COR-L47 (cell line): Measurements from ENCODE around the gene NDUFA13.
A peak's percentile ranks its signal among the peaks of the same experiment; 100 is the strongest.

ENCODE experiments used
- DNase-seq: peaks from one replicate; lab custom pipeline; 2025; lab: John Stamatoyannopoulos, UW

Gene NDUFA13

DNA sequence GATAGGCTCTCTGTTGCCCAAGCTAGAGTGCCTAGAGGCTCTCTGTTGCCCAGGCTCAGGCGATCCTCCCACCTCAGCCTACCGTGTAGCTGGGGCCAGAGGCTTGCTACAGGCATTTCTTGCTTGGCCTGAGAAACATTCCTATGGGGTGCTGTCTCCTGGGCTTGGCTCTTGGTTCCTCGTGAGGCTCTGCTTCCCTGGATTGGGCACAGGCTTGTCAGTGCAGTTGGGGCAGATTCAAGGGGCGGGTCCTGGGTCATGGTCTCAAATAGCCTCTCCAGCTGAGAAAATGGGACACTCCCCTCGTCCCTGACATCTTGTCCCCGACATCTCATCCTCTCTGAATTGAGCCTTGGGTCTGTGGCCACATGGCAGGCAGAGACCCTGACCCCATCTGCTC is 5.6 kb upstream of the NDUFA13 start:
- no peak for DNase-seq

DNA sequence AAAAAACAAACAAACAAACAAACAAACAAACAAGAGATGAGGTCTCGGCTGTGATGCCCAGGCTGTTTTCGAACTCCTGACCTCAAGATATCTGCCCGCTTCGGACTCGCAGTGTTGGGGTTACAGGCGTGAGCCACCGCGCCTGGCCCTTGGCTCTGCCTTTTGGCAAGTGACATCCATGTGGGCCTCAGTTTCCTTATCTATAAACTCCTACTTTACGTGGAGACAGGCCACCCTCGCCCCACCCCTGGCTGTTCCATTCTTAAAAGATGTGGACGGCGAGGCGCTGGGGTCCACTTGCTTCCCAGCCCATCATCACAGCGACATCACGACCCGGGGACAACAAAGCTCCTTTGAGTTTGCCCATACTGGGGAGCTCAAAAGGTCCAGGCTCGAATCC is 2.3 kb upstream of the NDUFA13 start:
- DNase-seq: no peak

DNA sequence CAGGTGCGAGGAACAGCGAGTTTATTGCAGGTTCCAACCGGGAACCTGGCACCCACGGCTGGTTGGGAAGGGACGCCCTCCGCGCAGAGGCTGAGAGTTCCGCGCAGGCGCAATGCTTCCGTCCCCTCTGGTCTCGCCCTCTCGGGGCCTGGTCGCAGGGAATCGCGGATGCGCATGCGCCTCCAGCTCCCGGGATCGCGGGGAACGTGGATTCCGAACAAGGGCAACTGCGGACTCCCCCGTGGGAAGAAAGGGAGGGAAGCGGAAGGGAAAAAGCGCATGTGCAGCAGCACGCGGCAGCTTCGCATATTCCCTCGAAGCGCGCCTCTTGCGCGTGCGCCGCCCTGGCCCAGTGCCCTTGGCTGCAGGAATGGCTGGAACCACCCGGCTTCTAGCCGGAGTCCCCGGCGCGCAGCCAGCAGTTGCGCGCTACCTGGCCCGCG is 1.8 kb upstream of the NDUFA13 start:
- no peak for DNase-seq

DNA sequence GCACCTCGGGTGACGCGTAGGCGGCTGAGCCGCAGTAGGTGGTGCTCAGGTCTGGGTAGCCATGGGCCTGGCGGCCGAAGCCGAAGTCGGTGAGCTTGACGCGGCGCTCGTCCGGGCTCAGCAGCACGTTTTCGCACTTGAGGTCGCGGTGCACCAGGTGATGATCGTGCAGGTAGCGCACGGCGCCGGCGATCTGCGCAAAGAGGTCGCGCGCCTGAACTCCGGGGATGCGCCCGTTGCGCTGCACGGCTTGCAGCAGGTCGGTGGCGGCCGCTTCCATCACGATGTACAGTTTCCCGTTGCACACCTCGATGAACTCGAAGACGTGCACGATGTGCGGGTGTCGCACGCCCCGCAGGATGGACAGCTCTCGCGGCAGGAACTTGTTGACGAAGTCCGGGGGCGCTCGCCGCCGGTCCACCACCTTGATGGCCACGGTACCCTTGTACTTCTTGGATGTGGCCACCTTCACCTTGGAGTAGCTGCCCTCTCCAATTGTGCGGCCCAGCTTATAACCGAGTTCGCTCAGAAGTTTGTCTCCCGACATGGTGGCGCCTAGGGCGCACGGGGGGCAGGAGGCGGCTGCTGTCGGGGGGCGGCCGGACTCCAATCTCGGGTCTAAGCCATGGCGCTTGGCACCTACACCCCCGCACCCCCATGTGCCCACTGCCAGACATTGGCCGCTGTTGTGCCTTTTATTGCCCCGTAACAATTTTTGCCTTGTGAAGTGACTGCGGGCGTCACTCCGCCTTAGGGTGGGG is 964 bp upstream of the NDUFA13 start, which contains the start of gene TSSK6:
TSS of gene TSSK6 (minus strand) at position 668 of the 761 bp plus-strand sequence. CDS start at position 547, 121 bp downstream.
- no peak for DNase-seq

DNA sequence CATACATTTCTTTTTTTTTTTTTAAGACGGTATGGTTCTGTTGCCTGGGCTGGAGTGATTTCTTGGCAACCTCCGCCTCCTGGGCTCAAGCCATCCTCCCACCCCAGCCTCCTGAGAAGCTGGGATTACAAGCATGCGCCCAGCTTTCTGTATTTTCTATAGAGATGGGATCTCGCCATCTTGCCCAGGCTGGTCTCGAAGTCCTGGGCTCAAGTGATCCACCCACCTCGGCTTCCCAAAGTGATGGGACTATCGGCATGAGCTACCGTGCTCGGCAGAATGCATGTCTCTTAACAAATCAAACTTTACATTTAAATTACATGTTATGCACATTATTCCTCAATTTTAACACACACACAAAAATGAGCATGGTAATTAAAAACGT is 1.2 kb downstream of the NDUFA13 start:
- DNase-seq: no peak

DNA sequence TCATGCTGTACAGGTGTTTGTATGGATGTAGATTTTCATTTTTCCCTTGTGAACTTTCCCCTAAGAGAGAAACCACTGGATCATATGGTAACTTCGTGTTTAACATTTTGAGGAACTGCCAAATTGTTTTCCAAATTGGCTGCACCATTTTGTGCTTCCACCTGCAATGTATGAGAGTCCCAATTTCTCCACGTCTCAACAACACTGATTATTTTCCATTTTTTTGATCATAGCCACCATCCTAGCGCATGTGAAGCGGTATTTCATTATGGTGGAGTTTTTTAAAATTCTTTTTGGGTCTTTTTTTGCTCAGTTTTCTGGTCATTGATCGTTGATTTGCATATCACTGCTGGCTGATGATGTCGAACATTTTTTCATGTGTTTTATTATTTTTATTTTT is 5.0 kb downstream of the NDUFA13 start:
- DNase-seq: no peak

DNA sequence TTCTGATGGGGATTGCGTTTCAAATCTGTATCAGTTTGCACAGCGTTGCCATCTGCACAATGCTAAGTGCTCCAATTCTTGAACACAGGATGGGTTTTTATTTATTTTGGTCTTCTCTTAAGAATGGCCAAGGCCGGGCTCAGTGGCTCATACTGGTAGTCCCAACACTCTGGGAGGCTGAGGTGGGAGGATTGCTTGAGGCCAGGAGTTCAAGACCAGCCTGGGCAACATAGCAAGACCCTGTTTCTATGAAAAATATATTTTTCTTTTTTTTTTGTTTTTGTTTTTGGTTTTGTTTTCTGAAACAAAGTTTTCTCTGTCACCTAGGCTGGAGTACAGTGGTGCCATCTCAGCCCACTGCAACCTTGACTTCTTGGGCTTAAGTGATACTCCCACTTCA is 7.2 kb downstream of the NDUFA13 start:
- DNase-seq: no peak

DNA sequence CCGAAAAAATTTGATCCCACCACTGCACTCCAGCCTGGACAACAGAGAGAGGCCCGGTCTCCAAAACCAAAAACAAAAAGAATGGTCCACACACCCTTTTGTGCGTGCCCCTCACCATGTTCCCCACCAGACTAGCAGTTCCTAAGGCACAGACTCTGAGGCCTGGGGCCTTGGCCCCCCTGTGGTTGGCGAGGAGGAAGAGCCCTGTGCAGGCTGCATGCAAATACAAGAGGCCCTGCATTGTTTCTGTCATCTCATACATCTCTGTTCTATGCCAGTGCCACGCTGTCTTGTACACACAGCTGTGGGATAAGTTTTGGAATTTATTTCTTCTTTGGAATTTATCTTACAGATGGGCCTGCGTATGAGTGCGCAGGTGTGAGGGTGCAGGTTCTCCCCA is 8.0 kb downstream of the NDUFA13 start:
- no peak for DNase-seq

DNA sequence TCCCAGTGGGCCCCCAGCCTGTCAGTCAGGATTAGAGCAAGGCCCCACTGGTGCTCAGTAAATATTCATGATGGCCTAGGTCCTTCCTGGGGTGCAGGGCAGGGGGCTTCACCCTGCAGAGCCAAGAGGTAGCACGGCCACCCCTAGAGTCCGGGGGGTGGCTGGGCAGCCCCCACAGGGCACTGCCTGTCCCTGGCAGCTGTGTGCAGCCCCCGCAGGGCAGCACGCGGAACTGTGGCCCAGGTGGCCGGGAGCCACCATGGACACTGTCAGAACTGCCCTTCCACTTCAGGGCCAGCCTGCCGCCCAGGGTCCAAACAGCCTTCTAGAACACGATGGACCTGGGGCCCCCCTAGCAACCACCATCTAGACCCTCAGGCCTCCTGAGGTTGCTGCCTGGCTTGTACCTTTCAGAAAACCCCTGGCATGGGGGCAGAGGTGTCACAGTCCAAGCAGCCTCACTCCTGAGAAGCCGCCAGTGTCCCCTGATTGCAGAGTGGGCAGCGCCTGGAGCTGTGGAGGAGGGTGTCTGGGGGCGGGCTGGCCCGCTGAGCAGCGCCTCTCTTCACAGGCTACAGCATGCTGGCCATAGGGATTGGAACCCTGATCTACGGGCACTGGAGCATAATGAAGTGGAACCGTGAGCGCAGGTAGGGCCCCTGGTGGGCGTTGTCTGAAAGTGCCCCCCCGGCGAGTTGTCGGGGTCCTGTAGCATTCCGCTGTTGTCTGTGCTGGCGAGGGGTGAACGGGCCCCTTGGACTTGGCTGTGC is 9.8 kb downstream of the NDUFA13 start:
- DNase-seq: no peak

DNA sequence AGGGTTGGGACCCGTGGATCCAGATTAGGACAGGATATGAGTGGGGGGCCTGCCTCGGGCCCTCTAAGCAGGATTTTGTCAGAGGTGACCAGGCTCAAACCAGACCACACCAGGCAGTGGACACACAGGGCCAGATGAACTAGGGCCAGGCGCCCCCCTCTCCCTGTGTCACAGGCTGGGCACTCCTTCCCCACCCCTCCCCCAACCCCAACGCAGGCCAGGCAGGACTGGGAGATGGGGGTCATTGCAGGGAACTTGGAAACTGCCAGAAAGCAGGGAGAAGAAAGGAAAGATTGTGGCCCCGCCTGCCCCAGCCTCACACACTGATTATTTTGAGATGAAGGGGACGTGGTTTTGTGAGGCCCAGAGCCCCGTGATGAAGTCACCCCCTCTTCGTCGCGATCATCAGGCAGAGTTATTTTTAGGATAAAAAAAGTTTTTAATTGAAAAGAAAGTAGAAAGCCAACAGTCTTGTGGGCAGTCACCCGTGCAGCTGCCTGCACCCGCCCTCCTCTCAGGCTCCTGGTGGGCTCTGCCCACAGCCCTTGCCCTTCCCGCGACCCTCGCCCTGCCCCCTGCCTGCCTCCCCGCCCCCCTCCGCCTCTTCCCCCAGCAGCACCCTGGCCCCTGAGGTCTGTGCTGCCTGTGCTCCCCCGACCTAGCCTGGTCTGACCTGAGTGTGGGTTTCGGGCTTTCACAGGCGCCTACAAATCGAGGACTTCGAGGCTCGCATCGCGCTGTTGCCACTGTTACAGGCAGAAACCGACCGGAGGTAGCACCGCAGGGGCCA is 10.8 kb downstream of the NDUFA13 start:
- DNase-seq: no peak

DNA sequence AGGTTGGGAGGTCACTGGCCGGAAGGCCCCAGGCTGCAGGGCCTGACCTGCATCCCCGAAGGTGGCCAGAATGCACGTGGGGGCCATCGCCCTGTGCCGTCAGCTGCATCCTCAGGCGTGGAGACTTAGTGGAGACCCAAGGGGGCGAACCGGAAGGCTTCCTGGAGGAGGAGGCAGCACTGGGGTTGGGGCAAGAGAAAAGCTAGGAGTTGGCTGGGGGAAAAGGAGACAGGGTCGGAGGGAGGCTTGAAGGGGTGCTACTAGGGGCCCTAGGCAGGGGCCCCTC is 11.3 kb downstream of the NDUFA13 start:
- no peak for DNase-seq

DNA sequence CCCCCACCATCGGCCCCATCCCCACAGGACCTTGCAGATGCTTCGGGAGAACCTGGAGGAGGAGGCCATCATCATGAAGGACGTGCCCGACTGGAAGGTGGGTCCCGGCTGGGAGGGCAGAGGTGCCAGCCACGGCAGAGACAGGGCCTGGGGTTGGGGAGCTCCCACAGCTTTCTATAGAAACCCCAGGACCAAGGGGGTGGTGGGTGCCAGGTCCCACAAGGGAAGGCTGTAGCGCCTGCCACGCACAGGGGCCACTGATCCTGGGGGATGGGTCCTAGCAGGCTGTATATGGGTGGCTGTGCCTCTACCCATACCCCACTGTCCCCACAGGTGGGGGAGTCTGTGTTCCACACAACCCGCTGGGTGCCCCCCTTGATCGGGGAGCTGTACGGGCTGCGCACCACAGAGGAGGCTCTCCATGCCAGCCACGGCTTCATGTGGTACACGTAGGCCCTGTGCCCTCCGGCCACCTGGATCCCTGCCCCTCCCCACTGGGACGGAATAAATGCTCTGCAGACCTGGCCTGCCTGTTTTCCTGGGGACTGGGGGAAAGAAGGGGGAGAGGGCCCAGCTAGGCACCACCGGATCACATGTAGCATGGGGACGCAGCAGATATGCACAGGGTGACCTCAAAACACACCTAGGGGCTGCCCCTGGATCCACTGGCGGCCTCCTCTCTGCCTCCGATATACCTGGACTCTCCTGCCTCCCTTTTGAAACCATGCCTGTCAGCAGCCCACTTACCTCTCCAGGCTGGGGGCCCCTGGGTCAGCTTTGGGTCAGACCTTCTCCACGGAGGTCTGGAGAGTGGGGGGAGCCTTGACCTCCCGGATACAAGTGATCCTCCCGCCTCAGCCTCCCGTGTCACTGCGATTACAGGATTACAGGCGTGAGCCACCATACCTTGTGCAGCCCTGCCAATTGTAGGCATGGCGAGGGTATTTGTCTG is 11.9 kb downstream of the NDUFA13 start:
- DNase-seq: no peak

DNA sequence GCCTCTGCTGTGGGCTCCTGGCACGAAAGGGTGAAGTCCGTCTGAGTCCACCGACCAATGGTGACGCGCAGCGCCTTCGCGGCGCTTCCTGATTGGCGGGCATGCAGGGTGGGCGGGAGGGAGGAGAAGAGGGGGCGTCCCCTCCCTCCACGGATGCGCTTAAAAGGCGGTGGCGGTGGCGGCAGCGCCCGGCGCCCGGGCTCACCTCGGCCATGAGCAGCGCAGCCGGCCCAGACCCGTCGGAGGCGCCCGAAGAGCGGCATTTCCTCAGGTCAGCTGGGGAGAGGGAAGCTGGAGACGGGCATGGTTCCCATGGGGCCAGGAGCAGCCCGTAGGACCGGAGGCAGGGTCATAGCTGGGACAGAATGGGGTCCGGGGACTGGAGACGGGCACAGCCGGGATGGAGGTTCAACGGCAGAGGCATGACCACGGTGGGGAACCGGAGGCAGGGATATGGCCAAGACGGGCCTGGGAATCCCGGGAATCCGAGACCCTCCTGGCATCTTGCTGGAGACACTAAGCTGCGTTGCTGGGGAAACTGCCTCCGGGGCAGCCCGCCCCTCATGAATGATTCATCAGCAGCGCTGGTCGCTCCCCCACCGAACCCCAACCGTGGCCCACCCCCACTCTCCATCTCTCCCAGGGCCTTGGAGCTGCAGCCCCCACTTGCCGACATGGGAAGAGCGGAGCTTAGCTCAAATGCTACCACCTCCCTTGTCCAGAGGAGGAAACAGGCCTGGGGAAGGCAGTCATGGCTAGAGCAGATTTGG is 12.9 kb downstream of the NDUFA13 start, which contains the start of gene YJEFN3:
TSS of gene YJEFN3 (plus strand) at position 191 of the 770 bp plus-strand sequence. CDS start at position 213, 22 bp downstream.
- DNase-seq: no peak

DNA sequence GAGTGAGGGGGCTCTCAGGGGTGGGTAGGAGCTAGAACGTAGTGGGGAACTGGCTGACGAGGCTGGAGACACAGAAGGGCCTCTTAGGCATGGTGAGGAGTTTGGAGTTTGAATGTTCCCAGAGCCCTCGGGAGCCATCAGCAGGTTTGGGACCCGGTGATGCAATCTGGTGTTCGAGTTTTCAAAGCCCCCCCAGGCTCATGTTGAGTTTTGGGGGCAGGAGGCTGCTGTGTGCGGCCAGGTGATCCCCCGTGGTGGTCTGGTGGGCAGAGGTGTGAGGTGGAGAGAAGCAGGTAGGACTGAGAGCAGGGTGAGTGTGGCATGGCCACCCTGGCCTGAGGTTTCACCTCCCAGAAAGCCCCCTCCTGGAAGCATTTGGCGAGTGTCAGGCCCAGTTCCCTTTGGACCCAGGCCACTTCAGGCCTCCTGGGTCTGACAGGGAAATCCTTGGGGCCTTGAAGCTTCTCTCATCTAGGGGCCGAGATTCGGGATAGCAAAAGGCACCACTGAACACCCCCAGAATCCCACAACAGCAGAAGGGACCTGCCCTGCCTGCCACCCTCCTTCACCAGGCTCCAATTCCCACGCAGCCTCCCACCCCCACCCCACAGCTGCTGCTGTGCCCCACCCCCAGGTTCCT is 13.9 kb downstream of the NDUFA13 start:
- DNase-seq: no peak

DNA sequence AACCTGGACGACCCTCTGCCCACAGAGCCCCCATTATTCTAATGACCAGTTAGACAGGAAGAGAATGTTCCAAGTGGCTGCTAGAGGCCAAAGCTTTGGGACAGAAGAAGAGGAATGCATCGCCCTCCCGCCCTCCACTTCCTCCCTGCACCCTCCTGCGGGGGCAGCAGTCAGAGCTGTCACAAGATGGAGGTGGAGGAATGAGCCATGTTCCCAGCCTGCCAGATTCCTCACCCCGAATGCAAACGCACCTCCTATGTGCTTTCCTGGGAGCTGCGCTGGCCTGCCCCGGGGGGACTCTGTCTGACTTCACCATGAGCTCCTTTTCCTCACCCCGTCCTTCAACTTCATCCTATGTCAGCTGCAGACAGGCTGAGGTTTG is 14.4 kb downstream of the NDUFA13 start:
- no peak for DNase-seq

DNA sequence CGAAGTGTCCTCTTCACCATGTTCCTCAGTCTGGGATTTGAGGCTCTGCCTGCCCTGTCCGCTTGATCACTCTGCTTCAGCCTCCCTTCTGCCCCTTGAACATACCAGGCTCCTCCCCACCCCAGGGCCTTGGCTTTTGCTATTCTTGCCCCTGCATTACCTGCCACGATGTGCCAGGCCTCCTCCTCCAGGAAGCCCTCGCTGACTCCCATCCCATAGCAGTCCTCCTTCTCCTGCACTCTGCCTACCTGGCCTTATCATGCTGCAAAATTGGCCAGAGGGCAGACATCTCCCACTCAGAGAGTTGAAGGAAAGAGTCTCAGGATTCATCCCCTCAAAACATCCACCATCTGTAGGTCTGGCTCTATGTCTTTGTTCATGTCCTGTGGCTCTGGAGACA is 14.9 kb downstream of the NDUFA13 start:
- no peak for DNase-seq

DNA sequence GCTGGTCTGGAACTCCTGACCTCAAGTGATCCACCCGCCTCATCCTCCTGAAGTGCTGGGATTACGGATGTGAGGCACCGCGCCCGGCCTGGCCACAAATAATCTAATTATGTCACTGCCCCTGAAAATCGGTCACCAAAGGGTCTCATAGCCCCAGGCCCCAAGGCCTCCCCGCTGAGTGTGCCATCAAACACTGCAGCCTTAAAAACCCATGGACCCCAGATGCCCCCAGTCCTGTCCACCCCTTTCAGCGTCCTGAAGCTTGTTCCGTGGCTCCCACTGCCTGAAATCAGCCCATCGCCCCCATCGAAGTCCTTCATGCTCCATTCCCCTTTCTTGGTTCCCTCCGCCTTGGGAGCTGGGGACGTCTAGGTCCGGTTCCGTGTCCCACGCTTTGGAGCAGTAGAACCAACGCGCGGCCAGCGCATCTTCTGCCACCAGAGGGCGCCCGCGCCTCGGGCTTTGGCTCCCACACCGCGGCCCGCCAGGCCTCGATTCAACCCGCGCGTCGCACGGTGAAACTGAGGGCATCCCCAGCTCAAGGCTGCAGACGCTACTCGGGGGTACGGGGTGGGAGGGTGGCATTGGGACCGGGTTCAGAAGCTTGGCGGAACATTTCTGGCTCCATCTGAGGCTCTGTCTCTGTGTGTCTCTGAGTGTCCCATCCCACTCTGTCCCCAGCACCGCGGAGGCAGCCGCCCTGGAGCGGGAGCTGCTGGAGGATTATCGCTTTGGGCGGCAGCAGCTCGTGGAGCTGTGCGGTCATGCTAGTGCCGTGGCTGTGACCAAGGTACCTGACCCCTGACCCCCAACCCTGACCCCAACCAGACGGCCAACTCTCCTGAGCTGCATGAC is 16.2 kb downstream of the NDUFA13 start:
- peak; percentile 57 for DNase-seq

DNA sequence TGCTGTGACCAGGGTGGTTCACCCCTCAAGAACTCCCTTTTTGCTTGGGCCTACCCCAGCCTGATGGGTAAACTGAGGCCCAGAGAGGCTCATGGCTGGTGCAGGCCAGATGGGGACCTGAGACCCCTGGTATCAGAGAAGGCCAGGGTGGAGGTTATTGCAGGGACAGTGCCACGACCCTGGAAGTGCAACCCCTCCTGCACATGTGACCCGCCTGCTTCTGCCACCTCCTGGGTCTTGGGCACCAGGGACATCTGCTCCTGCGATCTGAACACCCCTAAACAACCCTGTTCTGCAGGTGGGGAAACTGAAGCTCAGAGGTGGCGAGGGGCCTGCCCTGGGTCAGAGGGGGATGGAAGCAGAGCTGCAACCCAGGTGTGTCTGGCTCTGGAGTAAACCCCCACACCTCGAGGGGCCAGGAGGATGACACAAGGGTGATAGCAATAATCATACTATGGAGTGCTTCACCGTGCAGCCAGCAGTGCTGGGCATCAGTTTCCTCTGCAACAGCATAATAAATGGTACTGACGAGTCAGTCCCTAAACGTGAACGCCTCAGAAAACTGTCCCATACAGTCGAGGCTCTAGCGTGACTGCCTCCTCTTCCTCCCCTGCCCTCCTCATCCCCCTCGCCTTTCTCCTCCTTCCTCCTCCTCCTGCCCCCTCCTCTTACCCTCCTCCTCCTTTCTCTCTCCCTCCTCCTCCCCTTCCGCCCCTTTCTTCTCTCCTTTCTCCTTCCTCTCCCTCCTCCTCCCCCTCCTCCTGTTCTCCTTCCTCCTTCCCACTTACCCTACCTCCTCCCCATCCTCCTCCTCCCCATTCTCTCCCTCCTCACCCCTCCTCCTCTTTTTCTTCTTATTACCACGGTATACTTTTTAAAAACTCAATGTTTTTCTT is 17.0 kb downstream of the NDUFA13 start:
- DNase-seq: no peak
